Activated naive CD8-positive, alpha-beta T cell (primary cell): ENCODE results near the gene C12orf76.

ENCODE experiments used
- H3K27ac Mint-ChIP-seq: one replicate; pipeline ENCODE4 v1.8.0; 2021; ENCODE audit warnings: mixed read lengths
- H3K27me3 Mint-ChIP-seq: one replicate; pipeline ENCODE4 v1.8.0; 2021; ENCODE audit warnings: mixed read lengths
- H3K36me3 Mint-ChIP-seq: one replicate; pipeline ENCODE4 v1.8.0; 2021; ENCODE audit warnings: mixed read lengths
- H3K4me1 Mint-ChIP-seq: one replicate; pipeline ENCODE4 v1.8.0; 2021; ENCODE audit warnings: low read depth, mixed read lengths
- H3K4me3 Mint-ChIP-seq: one replicate; pipeline ENCODE4 v1.8.0; 2021; ENCODE audit warnings: mild to moderate bottlenecking, mixed read lengths
- H3K9me3 Mint-ChIP-seq: one replicate; pipeline ENCODE4 v1.8.0; 2021; ENCODE audit warnings: low read depth, mixed read lengths

C12orf76 gene

GRCh38 chr12:110047297-110047940 is 903 bp downstream of the C12orf76 start:
- H3K4me3 Mint-ChIP-seq, result peak overlapping the region; percentile 93
- no peaks in the 10 kb centered on the region for H3K27me3 Mint-ChIP-seq
- H3K27ac Mint-ChIP-seq, result peak overlapping the region; percentile 10
- no peaks in the 10 kb centered on the region for H3K9me3 Mint-ChIP-seq
- H3K4me1 Mint-ChIP-seq, result peaks cover 36% of the 10 kb centered on the region
- no peaks in the 10 kb centered on the region for H3K36me3 Mint-ChIP-seq

GRCh38 chr12:110046451-110047187 is 1.7 kb downstream of the C12orf76 start:
- H3K36me3 Mint-ChIP-seq, result no peaks in the 10 kb centered on the region
- H3K27me3 Mint-ChIP-seq, result no peaks in the 10 kb centered on the region
- no peak overlapping the region for H3K27ac Mint-ChIP-seq
- H3K4me3 Mint-ChIP-seq, result peak overlapping the region; percentile 93
- H3K4me1 Mint-ChIP-seq, result peaks cover 38% of the 10 kb centered on the region
- no peaks in the 10 kb centered on the region for H3K9me3 Mint-ChIP-seq

GRCh38 chr12:110042264-110042663 is 6.1 kb downstream of the C12orf76 start:
- Mint-ChIP-seq H3K27ac (peak overlapping the region; percentile 19), H3K36me3 (peaks cover 2% of the 10 kb centered on the region), H3K27me3 (no peaks in the 10 kb centered on the region), H3K4me3 (no peak overlapping the region), H3K9me3 (no peaks in the 10 kb centered on the region), H3K4me1 (peaks cover 42% of the 10 kb centered on the region)

- H3K4me1 Mint-ChIP-seq, result peaks cover 30% of the 10 kb centered on the region
Measured at GRCh38 chr12:110039085-110039807, 9.1 kb downstream of the C12orf76 start.

DNA sequence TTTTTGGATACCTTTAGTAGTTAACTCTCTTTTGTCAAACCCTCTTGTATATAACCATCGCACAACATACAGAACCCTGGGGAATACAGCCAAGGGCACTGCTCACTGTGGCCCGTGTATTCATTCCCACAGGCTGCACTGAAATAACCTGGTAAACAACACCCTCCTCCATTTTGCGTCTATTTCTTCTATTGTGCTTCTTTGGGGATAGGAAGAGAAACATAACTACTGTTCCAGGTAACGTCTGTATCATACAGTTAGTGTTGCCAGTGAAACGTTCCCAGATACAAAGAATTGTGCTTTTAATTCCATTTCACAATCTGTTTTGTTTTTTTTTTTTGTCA is 9.6 kb downstream of the C12orf76 start:
- H3K27me3 Mint-ChIP-seq, result no peaks in the 10 kb centered on the region
- H3K36me3 Mint-ChIP-seq, result peaks cover 10% of the 10 kb centered on the region
- H3K9me3 Mint-ChIP-seq, result no peaks in the 10 kb centered on the region
- H3K4me1 Mint-ChIP-seq, result peaks cover 29% of the 10 kb centered on the region
- H3K27ac Mint-ChIP-seq, result peak overlapping the region; percentile 75
- H3K4me3 Mint-ChIP-seq, result peak overlapping the region; percentile 36

More at GRCh38 chr12:110039085-110039807, 9.1 kb downstream of the C12orf76 start:
- Mint-ChIP-seq H3K27ac (peak overlapping the region; percentile 75), H3K27me3 (no peaks in the 10 kb centered on the region), H3K36me3 (peaks cover 10% of the 10 kb centered on the region), H3K9me3 (no peaks in the 10 kb centered on the region), H3K4me3 (no peak overlapping the region)

GRCh38 chr12:110037315-110037714 is 11.0 kb downstream of the C12orf76 start:
- Mint-ChIP-seq H3K27ac (peak overlapping the region; percentile 80), H3K27me3 (no peaks in the 10 kb centered on the region), H3K4me3 (no peak overlapping the region)

GRCh38 chr12:110035534-110036104 is 12.7 kb downstream of the C12orf76 start:
- Mint-ChIP-seq H3K9me3 (no peaks in the 10 kb centered on the region), H3K27me3 (no peaks in the 10 kb centered on the region), H3K36me3 (peaks cover 12% of the 10 kb centered on the region), H3K4me1 (peaks cover 20% of the 10 kb centered on the region), H3K27ac (no peak overlapping the region), H3K4me3 (no peak overlapping the region)

More at GRCh38 chr12:110037315-110037714, 11.0 kb downstream of the C12orf76 start:
- peaks cover 12% of the 10 kb centered on the region for H3K36me3 Mint-ChIP-seq
- H3K9me3 Mint-ChIP-seq, result no peaks in the 10 kb centered on the region
- peaks cover 21% of the 10 kb centered on the region for H3K4me1 Mint-ChIP-seq

DNA sequence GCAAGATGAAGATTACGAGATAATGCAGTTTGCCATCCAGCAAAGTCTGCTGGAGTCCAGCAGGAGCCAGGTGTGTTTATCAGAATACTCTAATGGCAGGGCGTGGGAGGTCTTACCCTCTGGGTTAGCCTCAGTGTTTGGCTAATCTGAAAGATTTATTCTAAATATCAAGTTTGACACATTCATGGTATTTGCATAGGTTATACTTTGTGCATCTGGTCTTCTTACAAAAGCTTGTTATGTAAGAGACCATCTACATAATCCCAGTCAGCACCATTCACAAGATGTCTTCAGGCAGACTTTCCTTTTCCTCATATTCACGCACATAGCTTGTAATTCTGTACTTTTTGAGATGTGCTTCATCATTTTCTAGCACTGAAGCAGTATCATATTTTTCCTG is 14.4 kb downstream of the C12orf76 start:
- Mint-ChIP-seq H3K27me3 (no peaks in the 10 kb centered on the region), H3K4me1 (peaks cover 4% of the 10 kb centered on the region), H3K4me3 (no peak overlapping the region), H3K9me3 (no peaks in the 10 kb centered on the region), H3K36me3 (peaks cover 12% of the 10 kb centered on the region), H3K27ac (no peak overlapping the region)

DNA sequence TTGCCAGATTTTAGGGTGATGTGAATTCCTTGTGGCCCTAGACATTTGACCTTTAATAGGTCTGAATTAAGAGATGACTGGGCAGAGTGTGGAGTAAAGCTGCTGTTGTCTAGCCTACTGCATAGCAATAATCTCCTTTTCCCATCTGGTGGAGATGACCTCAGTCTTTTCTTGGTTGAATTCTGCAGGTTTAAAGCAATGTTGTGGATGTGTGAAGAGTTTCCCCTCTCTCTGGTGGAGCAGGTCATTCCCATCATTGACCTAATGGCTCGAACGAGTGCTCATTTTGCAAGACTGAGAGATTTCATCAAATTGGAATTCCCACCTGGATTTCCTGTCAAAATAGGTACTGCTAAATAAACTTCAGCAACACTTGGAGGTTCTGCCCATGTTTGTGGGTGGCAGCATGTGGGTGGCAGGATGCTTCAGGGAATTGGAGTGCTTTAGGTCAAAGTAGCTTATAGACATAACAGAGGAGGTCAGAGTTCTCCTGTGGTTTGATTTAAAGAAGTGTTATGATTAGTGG is 19.0 kb downstream of the C12orf76 start:
- Mint-ChIP-seq H3K27ac (no peak overlapping the region), H3K4me3 (no peak overlapping the region), H3K27me3 (no peaks in the 10 kb centered on the region), H3K36me3 (peaks cover 6% of the 10 kb centered on the region), H3K4me1 (peaks cover 7% of the 10 kb centered on the region), H3K9me3 (no peaks in the 10 kb centered on the region)

GRCh38 chr12:110028323-110028722 is 20.0 kb downstream of the C12orf76 start:
- Mint-ChIP-seq H3K4me3 (no peak overlapping the region), H3K4me1 (peaks cover 7% of the 10 kb centered on the region), H3K27ac (peak overlapping the region; percentile 35), H3K36me3 (peaks cover 4% of the 10 kb centered on the region), H3K9me3 (no peaks in the 10 kb centered on the region), H3K27me3 (no peaks in the 10 kb centered on the region)

DNA sequence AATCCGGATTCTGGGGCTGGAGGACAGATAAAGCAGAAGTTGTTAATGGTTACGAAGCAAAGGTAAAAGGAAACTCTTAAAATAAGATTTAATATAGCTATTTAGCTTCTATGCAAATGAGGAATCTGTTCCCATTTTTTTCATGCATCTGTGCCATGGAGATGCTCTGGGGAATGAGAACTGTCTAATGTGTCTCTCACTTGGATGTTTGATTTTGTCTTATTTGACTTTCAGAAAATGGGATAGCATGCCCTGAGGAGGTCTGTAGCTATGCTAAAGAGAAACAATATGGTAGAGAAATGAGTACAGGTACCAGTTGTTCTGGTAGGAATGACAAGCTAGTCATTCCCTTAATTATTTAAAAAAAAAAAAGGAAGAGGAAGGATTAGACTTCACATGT is 24.3 kb downstream of the C12orf76 start:
- Mint-ChIP-seq H3K4me3 (no peak overlapping the region), H3K36me3 (peaks cover 4% of the 10 kb centered on the region), H3K9me3 (no peaks in the 10 kb centered on the region), H3K4me1 (peaks cover 7% of the 10 kb centered on the region), H3K27ac (peak overlapping the region; percentile 66), H3K27me3 (no peaks in the 10 kb centered on the region)

GRCh38 chr12:110023059-110023980 is 25.0 kb downstream of the C12orf76 start:
- Mint-ChIP-seq H3K4me1 (peaks cover 7% of the 10 kb centered on the region), H3K27ac (peak overlapping the region; percentile 66), H3K9me3 (no peaks in the 10 kb centered on the region), H3K4me3 (no peak overlapping the region), H3K27me3 (no peaks in the 10 kb centered on the region), H3K36me3 (peaks cover 3% of the 10 kb centered on the region)

- H3K36me3 Mint-ChIP-seq, result no peaks in the 10 kb centered on the region
- H3K9me3 Mint-ChIP-seq, result no peaks in the 10 kb centered on the region
- H3K27me3 Mint-ChIP-seq, result no peaks in the 10 kb centered on the region
- no peak overlapping the region for H3K27ac Mint-ChIP-seq
- H3K4me1 Mint-ChIP-seq, result peaks cover 3% of the 10 kb centered on the region
- no peak overlapping the region for H3K4me3 Mint-ChIP-seq
Measured at GRCh38 chr12:110020956-110021355, 27.4 kb downstream of the C12orf76 start.

DNA sequence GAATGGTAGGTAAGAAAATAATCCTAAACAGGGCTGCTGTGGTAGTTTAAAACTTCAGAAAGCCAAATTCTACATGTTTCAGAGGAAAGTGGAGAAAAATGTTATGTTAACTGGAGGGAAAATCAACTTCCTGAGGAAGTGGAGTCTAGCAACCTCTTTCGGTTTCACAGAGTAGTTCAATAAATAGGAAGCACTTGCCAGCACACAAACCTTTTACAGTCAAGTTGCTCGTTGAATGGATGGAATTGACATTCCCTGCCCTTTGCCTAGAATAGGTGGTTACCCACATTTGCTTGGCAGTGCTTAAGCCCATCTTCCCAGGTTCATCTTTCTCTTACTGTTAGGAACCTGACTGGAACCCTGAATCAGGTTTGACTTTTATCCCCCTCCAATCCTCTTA is 33.2 kb downstream of the C12orf76 start:
- no peaks in the 10 kb centered on the region for H3K36me3 Mint-ChIP-seq
- no peaks in the 10 kb centered on the region for H3K9me3 Mint-ChIP-seq
- H3K4me1 Mint-ChIP-seq, result peaks cover 32% of the 10 kb centered on the region
- no peaks in the 10 kb centered on the region for H3K27me3 Mint-ChIP-seq
- peak overlapping the region; percentile 87 for H3K27ac Mint-ChIP-seq
- peak overlapping the region; percentile 13 for H3K4me3 Mint-ChIP-seq
